ENCODE results near the gene BAIAP2. TPM values are rescaled to one million over a fixed set of nuclear protein-coding genes. Genes with fewer than 3 reads are reported as not detected.

The BAIAP2 gene
- polyA plus RNA-seq, 3 donors, result 8.6 to 17.0 (median 11.2) TPM

- Mint-ChIP-seq H3K27me3 (ENCODE audit: low read depth in 3 of 3) (peaks cover 1 to 9% (median 2%) of the 10 kb centered on the region in 3 donors), H3K27ac (peak overlapping the region in 2 of 7 donors; percentile 13 to 94), H3K4me1 (peaks cover 39% of the 10 kb centered on the region), H3K36me3 (peaks cover 3 to 6% of the 10 kb centered on the region in 2 donors), H3K4me3 (peak overlapping the region in 1 of 2 donors; percentile 21), H3K9me3 (no peaks in the 10 kb centered on the region)
- no peaks in the 10 kb centered on the region for H4K20me1 ChIP-seq (ENCODE audit: insufficient read depth, low read length)
- H3K9ac ChIP-seq (ENCODE audit: insufficient read depth, low read length, poor library complexity, severe bottlenecking), result peak overlapping the region; percentile 30
- no peaks in the 10 kb centered on the region for H3K9me3 ChIP-seq (replicated peaks in 1 of 2; ENCODE audit: control insufficient read depth in 1 of 2, insufficient read depth in 1 of 2, low read length in 2 of 2)
- 93% methylated on average over 20 of the region's 31 CpGs for WGBS (ENCODE audit: insufficient coverage)
- H3K4me3 ChIP-seq (replicated peaks in 1 of 3; ENCODE audit: low read depth in 2 of 3, low read length in 3 of 3), result no peak overlapping the region
- H3K36me3 ChIP-seq (replicated peaks in 1 of 2; ENCODE audit: control insufficient read depth in 1 of 2, insufficient read depth in 2 of 2, low read length in 2 of 2), result no peaks in the 10 kb centered on the region
- no peak overlapping the region for H3K27ac ChIP-seq (ENCODE audit: low read depth in 1 of 2, low read length in 2 of 2)
- H3K27me3 ChIP-seq (ENCODE audit: control insufficient read depth in 2 of 2, insufficient read depth in 2 of 2, low read length in 2 of 2), result no peaks in the 10 kb centered on the region
- no peaks in the 10 kb centered on the region for H3K79me2 ChIP-seq (ENCODE audit: insufficient read depth, low read length)
- no peak overlapping the region for H2AFZ ChIP-seq (ENCODE audit: insufficient read depth, low read depth, low read length, poor library complexity, severe bottlenecking)
- TF ChIP-seq CTCF (IDR thresholded peaks at IDR 0.05), result no peak
- H3K4me1 ChIP-seq (ENCODE audit: control insufficient read depth in 1 of 2, insufficient read depth in 2 of 2, low read length in 2 of 2), result peaks cover 40 to 45% of the 10 kb centered on the region in 2 donors
- intact Hi-C loops (cut with micrococcal nuclease), result no loop called here
- H3K4me2 ChIP-seq (replicated peaks; ENCODE audit: extremely low read depth, low read length, poor library complexity, severe bottlenecking), result no peak overlapping the region
- no peak for DNase-seq
These were observed 17.4 kb downstream of the BAIAP2 start for GRCh38 chr17:81052199-81052997.

GRCh38 chr17:81053041-81053970, 18.4 kb downstream of the BAIAP2 start:
- Mint-ChIP-seq H3K36me3 (peaks cover 6 to 12% of the 10 kb centered on the region in 2 donors), H3K27ac (no peak overlapping the region), H3K4me1 (peaks cover 39% of the 10 kb centered on the region), H3K4me3 (no peak overlapping the region), H3K9me3 (no peaks in the 10 kb centered on the region), H3K27me3 (ENCODE audit: low read depth in 3 of 3) (peaks cover 1 to 9% (median 2%) of the 10 kb centered on the region in 3 donors)
- intact Hi-C loops (cut with micrococcal nuclease), result no loop called here
- Histone ChIP-seq H3K27ac (ENCODE audit: low read depth in 1 of 2, low read length in 2 of 2) (no peak overlapping the region), H3K4me2 (replicated peaks; ENCODE audit: extremely low read depth, low read length, poor library complexity, severe bottlenecking) (no peak overlapping the region), H3K4me1 (ENCODE audit: control insufficient read depth in 1 of 2, insufficient read depth in 2 of 2, low read length in 2 of 2) (peaks cover 40 to 45% of the 10 kb centered on the region in 2 donors), H3K36me3 (replicated peaks in 1 of 2; ENCODE audit: control insufficient read depth in 1 of 2, insufficient read depth in 2 of 2, low read length in 2 of 2) (peaks cover 1% of the 10 kb centered on the region in 2 donors), H3K9me3 (replicated peaks in 1 of 2; ENCODE audit: control insufficient read depth in 1 of 2, insufficient read depth in 1 of 2, low read length in 2 of 2) (no peaks in the 10 kb centered on the region), H3K27me3 (ENCODE audit: control insufficient read depth in 2 of 2, insufficient read depth in 2 of 2, low read length in 2 of 2) (no peaks in the 10 kb centered on the region), H4K20me1 (ENCODE audit: insufficient read depth, low read length) (no peaks in the 10 kb centered on the region), H3K79me2 (ENCODE audit: insufficient read depth, low read length) (no peaks in the 10 kb centered on the region), H2AFZ (ENCODE audit: insufficient read depth, low read depth, low read length, poor library complexity, severe bottlenecking) (no peak overlapping the region), H3K4me3 (replicated peaks in 1 of 3; ENCODE audit: low read depth in 2 of 3, low read length in 3 of 3) (no peak overlapping the region), H3K9ac (ENCODE audit: insufficient read depth, low read length, poor library complexity, severe bottlenecking) (no peak overlapping the region)
- no peak for DNase-seq
- TF ChIP-seq CTCF (IDR thresholded peaks at IDR 0.05), result no peak
- WGBS (ENCODE audit: insufficient coverage), result 94% methylated on average over 25 of the region's 42 CpGs
